ENCODE measurements around the gene SPIB.
A peak's percentile ranks its signal among the peaks of the same experiment; 100 is the strongest.
"Not testable (repeated sequence)": the region's sequence is repeated elsewhere in the genome, so short reads cannot be mapped to it uniquely, and the experiment has no call there.

Gene SPIB

DNA sequence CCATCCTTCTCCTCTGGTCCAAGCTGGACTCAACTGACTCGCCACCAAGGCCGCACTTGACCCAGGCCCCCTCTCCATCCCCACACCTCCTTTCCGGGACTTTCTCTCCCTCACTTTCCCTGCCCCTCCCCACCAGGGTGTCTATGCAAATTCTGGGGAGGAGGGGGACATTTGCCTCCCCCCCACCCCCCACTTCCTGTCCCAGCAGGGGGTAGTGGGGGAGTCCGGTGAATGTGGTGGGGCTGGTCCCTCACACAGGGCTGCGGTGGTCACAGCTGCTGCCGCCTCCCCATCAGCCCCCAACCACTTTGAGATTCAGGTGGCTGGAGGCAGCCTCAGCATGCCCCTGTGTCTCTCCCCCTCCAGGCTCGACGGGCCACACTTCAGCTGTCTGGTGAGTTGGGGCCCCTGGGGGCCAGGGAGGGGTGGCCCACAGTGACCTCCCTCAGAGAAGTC is 870 bp downstream of the SPIB start:
- DNase-seq, result no peak

DNA sequence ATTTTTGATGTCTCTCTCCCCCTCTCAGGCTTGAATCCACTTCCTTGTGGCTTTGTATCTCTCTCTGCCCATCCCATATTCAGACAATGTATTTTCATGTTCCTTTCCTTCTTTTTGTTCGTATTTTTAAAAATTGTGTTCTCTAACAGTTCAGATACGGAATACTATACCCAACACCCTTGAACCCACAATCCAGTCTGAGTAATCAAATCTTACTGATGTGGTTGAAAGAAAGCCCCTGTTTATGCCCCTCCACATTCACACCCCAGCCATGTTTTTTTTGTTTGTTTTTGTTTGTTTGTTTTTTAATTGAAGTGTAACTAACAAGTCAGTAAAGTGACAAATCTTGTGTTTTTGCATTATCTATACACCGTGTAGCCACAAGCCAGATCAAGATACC is 1.4 kb downstream of the SPIB start:
- DNase-seq, result no peak

DNA sequence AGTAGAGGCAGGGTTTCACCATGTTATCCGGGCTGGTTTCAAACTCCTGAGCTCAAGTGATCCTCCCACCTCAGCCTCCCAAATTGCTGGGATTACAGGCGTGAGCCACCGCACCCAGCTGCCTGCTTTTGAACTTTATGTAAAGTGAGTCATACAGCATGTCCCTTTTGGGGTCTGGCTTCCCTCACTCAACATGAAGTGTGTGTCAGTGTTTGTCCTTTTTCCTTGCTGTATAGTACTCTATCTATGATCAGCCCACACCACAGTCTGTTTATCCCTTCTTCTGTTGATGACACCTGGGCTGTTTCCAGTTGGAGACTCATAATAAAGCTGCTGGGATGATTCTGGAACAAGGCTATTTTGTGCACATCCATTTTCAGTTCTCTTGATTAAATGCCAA is 2.1 kb downstream of the SPIB start:
- DNase-seq, result no peak

DNA sequence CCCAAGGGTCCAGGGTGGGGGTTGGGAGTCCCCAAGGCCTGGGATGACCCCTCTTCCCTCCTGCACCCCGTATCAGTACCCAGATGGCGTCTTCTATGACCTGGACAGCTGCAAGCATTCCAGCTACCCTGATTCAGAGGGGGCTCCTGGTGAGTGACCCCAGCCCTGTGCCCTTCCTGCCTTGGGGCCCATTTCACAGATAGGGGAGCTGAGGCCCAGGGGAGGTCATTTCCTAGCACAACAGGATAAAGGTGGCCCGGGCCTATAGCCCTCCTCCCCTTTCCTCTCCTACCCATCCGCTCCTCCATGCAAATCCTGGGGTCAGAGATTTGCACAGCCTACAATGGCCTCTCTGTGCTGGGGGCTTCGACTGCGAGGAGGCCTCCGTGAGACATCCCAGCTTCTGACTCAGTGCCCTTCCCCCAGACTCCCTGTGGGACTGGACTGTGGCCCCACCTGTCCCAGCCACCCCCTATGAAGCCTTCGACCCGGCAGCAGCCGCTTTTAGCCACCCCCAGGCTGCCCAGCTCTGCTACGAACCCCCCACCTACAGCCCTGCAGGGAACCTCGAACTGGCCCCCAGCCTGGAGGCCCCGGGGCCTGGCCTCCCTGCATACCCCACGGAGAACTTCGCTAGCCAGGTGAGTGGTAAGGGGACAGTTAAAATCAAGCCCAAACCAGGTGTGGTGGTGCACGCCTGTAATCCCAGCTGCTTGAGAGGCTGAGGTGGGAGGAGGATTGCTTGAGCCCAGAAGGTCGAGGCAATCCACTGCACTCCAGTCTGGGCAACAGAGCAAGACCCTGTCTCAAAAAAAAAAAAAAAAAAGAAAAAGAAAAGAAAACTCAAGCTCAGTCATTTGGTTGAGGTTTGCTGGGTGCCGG is 3.9 kb downstream of the SPIB start:
- DNase-seq, result no peak

DNA sequence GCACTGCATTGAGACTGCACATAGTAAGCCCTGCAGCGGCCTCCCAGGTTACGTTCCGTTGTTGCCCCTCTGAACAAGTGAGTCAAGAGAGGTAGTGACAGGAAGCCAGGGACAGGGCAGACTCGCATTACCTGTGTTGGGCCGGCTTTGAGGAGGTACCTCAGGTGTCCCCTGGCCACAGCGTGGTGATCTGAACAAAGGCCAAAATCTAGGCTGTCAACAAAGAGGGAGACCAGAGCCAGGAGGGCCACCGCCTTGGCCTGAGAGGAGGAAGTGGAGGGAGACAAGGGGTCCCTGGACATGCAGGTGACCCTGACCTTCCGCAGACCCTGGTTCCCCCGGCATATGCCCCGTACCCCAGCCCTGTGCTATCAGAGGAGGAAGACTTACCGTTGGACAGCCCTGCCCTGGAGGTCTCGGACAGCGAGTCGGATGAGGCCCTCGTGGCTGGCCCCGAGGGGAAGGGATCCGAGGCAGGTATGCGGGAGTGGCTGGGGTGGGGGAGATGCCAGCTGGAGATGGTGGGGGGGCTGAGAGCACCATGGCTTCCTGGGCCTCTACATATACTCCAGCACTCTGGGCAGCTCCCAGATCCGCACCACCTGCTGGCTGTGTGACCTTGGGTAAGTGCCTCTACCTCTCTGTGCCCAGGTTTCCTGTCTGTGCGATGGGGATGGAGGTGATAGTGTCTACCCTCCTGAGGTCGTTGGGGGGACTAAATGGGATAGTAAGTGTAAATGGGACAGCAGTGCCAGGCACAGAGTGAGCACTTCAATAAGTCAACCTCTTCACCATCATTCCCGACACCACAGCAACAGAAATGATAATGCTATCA is 4.8 kb downstream of the SPIB start:
- DNase-seq, result no peak

DNA sequence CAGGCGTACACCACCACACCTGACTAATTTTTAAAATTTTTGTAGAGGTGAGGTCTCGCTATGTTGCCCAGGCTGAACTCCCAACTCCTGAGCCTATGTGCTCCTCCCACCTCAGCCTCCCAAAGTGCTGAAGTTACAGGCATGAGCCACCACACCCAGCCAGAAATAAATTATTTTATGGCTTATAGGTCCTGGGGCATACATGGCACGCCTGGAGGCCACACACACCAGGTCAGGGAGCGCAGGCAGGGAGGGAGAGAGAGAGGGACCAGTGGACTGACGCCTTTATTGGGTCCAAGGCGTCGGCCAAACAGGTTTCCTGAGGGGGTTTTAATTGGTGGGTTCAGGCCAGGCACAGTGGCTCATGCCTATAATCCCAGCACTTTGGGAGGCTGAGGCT is 6.8 kb downstream of the SPIB start:
- no peak for DNase-seq

DNA sequence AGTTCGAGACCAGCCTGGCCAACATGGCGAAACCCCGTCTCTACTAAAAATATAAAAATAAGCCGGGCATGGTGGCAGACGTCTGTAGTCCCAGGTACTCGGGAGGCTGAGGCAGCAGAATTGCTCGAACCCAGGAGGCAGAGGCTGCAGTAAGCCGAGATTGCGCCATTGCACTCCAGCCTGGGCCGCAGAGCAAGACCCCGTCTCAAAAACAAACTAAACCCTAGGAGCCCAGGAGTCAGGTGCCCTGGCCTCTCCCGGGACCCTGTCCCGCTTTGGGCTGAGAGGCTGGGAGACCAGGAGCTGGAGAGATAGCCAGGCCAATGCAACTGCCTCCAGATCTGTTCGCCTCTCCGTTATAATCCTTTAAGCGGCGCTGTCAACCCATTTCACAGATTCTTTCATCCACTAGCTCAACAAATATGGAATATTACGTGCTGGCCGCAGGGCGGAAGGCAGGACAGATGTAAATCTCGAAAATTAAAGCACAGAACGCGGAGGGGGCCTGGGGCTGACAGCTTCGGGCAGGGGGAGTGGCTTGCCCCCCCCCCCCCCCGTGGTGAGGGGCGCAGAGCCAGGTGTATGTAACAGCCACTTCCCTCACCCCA is 8.7 kb downstream of the SPIB start:
- no peak for DNase-seq

DNA sequence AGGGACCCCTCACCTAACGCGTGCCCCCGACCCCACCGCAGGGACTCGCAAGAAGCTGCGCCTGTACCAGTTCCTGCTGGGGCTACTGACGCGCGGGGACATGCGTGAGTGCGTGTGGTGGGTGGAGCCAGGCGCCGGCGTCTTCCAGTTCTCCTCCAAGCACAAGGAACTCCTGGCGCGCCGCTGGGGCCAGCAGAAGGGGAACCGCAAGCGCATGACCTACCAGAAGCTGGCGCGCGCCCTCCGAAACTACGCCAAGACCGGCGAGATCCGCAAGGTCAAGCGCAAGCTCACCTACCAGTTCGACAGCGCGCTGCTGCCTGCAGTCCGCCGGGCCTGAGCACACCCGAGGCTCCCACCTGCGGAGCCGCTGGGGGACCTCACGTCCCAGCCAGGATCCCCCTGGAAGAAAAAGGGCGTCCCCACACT is 9.3 kb downstream of the SPIB start:
- DNase-seq, result peak; percentile 72

DNA sequence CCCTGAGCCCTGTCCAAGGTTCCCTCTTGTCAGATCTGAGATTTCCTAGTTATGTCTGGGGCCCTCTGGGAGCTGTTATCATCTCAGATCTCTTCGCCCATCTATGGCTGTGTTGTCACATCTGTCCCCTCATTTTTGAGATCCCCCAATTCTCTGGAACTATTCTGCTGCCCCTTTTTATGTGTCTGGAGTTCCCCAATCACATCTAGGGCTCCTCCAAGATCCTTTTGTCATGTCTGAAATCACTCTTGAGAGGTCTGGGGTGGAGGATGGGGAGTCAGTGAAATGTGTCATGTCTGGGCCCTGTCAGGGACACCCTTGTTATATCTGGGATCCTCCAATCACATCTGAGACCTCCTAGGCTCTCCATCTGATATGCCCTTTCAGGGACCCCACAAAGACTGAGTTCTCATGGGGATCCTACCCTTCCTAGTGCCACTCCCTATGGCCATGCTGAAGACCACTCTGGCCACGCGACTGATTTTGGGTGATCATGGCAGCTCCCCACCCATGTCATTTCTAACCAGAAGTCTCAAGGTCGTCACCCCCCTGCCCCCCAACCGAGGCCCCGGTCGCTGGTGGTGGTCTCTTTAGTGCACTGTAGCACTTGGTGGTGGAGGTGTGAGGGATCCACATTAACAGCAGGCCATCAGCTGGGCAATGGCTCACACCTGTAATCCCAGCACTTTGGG is 10.2 kb downstream of the SPIB start:
- no peak for DNase-seq

DNA sequence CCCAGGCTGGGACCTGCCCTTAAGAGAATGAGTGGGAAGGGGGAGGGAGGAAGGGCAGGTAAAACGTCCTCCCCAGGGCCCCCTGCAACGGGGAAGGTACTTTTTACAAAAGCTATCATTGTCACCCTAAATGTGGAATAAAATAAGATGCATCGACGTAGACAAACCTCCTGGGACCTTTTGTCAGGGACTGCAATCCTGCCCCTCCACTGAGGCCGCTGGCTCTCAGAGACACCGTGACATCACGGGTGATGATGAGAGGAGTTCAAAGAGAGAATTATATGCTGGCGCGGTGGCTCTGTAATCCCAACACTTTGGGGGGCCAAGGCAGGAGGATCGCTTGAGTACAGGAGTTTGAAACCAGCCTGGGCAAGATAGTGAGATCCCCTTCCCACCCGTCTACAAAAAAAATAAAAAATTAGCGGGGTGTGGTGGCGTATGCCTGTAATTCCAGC is 12.2 kb downstream of the SPIB start:
- DNase-seq, result no peak

DNA sequence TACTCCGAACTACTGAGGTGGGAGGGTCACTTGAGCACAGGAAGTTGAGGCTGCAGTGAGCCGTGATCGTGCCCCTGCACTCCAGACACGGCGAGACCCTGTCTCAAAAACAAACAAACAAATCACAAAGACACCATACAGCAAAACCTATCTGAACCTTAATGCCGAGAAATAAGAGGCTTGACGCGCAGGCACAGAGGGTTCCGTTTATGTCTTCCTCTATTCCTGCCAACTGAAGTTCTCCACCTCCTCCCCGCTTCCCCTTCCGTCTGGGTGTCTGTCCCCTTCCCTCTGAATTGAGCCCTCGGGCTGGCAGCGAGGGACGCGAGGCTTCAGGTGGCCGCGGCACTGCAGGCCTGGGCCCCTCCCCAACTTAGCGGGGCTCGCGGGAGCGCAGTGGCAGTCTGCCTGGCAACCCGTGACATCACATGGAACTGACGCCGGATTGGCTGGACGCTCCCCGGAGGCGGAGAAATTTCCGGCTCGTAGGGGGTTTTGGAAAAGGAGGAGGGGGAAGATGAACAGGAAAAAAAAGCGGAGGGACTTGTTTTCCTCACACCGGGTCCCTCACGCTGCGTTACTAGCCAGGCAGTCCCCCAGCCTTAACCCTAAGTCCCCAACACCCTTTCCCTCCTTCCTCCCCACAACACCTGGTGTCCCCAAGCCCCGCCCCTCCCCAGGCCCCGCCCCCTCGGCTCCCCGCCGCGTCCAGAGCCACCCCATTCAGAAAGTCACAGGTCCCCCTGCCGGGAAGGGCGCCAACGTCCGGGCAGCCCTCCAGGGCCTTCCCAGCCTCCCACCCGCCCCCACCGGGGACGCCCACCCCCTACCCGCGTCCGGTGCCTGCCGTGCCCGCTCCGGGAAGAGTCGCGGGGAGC is 12.8 kb downstream of the SPIB start:
- peak; percentile 96 for DNase-seq

DNA sequence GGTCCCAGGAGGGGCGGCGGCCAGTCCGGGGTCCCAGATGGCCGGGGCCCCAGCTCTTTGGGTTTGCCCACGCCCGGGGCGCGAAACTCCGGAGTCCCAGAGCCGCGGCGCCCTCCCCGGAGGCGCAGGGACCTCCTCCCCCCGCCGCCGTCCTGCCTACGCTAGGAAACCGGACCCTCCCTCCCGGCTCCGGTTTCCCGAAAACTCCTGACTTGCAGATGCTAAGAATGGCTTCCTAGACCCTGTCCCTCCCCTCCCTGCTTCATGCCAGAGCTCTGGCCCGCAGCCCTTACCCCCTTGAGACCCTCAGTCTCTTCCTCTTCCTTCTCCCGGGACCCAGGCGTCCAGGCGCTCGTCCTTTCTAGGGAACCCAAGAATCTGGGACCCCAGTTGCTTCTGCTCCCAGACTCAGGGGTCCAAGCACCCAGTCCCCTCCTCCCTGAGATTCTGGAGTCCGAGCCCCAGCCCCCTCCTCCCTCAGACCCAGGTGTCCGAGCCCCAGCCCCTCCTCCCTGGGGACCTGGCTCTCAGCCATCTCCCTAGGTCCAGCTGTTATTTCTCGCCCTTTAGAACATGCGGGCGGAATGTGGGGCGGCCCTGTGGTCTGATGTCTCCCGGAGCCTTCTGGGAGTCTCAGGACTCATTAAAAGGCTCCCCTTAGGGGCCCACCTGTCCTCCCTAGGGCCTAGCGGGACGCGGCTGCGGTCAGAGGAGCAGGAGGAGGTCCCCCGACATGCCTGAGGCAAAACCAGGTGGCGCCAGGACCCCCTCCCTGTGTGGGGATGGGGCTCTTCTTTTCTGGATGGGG is 13.7 kb downstream of the SPIB start, which contains the start of gene MYBPC2:
TSS of gene MYBPC2 (plus strand) at position 672 of the 808 bp plus-strand sequence. CDS start at position 734, 62 bp downstream.
- DNase-seq, result no peak

DNA sequence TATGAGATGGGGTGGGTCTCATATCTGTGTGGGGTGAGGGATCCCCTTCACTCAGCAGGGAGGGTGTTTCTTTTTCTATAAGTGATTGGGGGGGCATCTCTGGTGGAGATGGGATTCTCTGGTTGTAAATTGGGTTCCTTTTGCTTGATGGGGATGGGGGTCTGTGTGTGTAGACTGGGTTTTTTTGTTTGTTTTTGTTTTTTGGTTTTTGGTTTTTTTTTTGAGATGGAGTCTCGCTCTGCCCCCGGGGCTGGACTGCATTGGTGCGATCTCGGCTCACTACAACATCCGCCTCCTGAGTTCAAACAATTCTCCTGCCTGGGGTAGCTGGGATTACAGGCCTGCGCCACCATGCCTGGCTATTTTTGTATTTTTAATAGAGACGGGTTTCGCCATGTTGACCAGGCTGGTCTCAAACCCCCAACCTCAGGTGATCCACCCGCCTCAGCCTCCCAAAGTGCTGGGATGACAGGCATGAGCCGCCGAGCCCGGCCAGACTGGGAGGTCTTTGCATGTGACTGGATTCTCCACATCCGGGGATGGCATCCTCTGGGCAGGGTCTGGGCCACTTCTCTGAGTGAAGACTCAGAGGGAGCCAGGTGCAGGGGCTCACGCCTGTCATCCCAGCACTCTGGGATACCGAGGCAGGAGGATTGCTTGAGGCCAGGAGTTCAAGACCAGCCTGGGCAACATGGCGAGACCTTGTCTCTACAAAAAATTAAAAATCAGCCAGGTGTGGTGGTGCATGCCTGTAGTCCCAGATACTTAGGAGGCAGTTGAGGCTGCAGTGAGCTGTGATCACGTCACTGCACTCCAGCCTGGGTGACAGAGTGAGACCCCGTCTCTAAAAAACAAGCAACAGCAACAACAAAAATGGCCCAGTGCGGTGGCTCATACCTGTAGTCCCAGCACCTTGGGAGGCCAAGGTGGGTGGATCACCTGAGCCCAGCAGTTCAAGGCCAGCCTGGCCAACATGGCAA is 14.8 kb downstream of the SPIB start:
- DNase-seq, result no peak

DNA sequence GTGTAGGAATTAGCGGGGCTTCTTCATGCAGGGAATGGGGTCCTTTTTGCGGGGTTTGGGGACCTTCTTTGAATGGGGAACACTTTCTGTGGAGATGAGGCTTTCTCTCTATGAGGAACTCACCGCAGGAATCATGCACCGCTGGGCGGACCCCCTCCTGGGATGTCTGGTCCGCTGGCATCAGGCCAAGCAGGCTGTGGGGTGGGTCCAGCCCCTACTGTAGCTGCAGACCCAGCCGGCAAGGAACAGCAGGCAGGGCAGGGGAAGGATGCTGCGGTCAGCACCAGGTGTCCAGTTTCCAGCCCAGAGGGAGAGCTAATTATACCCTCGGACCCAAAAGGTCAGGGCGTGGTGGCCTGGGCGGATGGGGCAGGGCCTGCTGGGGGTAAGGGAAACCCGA is 15.8 kb downstream of the SPIB start:
- DNase-seq, result no peak

DNA sequence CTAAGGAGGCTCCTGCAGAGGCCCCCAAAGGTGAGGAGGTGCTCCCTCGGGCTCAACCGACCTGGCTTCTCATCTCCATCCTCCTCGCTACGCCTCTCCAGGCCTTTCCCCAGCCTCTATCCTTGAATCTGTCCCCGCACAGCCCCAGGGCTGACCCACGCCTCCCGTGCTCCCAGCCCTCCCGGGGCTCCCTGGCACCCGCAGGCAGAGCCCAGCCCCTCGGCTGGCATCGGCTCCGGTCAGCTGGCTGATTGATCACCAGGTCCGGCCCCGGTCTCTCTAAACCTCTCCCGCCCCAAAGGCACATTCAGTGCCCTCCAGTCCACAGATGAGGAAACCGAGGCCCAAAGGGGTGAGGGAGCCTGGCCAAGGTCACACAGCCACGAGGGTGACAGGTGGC is 16.5 kb downstream of the SPIB start:
- no peak for DNase-seq

DNA sequence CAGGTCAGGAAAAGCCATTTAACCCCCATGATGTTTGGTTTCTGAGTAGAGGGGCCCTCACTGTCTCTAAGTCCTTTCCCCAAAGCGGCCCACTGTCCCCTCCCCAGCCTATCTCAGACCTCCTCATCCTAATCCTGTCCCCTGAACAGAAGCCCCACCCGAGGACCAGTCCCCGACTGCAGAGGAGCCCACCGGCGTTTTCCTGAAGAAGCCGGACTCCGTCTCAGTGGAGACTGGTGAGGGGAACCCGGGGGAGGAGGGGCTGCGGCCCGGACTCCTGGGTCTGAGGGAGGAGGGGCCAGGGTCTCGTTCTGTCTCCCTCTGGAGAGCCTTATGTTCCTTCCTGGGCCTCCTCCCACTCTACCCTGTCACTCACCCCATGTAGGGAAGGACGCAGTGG is 16.9 kb downstream of the SPIB start:
- no peak for DNase-seq

DNA sequence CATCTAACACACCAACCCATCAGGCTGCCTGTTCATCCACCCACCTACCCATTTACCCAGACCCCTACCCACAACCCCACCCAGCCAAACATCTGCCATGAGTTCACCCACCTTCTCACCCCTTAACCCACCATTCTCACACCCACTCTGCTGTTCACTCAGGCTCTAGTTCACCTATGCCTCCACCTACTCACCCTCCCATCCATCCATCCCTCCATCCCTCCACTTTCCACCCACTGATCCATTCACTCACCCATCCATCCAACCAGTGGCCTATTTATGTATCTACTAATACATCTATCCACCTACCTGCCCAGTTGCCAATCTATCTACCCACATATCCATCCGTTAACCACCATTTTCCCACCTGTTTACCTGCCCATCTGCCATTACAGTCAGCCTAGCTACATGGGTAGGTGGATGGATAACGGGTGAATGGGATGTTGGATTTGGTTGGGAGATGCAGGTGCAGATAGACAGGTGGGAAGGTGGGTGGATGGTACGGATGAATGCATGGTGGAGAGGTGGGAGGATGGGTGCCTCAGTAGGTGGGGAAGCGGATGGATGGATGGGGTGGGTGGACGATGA is 19.2 kb downstream of the SPIB start:
- no peak for DNase-seq

DNA sequence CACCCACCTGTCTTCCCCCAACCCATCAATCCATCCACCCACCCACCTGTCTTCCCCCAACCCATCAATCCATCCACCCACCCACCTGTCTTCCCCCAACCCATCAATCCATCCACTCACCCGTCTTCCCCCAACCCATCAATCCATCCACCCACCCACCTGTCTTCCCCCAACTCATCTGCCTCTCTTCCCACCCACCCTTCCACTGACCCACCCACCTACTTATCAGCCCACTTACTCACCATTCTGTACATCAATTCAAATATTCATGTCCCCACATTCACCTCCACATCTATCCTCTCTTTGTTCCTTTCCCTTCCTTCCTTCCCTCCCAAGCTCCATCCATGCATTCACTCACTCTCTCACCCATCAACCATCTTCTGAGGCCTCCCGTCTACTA is 20.4 kb downstream of the SPIB start:
- not testable (repeated sequence) for DNase-seq

DNA sequence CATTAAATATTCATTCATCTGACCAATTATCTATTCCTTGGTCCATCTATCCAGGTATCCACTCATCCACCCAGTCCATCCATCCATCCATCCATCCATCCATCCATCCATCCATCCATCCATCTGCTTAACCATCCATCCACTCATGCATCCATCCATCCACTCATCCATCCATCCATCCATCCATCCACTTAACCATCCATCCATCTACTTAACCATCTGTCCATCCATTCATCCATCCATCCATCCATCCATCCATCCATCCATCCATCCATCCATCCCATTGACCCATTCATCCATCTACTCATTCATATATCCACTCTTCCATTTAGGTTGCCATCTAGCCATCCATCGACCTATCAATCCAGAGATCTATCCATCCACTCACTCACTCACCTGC is 25.3 kb downstream of the SPIB start:
- DNase-seq, result no peak
